AG08395 (cell line): ENCODE data around the gene MAP2K7.
"Not testable (repeated sequence)": the region's sequence is repeated elsewhere in the genome, so short reads cannot be mapped to it uniquely, and the experiment has no call there.

Experiments
- DNase-seq: peaks from one replicate; pipeline ENCODE4 v3.0.0; 2012; ENCODE audit warnings: mixed read lengths, low spot score

MAP2K7 gene

GRCh38 chr19:7931221-7932061, 27.8 kb downstream of the MAP2K7 start:
- DNase-seq = no peak

GRCh38 chr19:7932276-7932929, 28.7 kb downstream of the MAP2K7 start:
- no peak for DNase-seq

DNA sequence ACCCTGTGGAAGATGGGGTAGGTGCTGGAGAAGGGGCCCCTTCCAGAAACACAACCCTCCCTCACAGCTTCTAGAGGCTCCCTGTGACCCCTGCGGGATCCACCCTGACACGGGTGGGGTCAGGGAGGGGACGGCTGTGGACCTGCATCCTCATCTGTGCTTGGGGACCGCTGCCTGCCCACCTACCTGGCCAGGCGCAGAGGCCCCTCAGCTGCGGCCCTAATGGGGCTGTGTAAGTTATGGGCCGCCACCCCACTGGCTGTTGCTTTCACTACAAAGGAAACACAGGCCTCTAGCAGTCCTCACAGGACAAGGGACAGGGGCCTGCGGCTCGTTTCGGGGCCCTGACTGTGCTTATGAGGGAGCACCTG, 29.2 kb downstream of the MAP2K7 start:
- no peak for DNase-seq

DNA sequence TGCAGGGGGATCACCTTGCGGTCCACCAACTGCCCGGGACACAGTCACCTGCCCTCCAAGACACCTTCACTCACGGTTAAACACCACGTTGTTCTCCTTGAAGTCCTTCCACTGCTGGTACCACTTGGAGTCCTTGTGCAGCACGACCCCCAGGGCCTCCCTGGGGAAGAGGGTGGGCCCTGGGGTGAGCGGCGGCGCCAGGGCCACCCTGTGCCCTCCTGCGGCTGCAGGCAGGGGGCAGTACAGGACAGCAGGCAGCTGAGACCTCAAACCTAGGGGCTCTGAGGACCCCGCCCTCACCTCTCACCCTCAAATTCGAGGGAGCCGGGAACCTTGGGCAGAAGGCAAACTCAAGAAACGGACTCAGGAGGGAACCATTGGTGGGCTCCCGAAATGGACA, 29.7 kb downstream of the MAP2K7 start:
- no peak for DNase-seq

DNA sequence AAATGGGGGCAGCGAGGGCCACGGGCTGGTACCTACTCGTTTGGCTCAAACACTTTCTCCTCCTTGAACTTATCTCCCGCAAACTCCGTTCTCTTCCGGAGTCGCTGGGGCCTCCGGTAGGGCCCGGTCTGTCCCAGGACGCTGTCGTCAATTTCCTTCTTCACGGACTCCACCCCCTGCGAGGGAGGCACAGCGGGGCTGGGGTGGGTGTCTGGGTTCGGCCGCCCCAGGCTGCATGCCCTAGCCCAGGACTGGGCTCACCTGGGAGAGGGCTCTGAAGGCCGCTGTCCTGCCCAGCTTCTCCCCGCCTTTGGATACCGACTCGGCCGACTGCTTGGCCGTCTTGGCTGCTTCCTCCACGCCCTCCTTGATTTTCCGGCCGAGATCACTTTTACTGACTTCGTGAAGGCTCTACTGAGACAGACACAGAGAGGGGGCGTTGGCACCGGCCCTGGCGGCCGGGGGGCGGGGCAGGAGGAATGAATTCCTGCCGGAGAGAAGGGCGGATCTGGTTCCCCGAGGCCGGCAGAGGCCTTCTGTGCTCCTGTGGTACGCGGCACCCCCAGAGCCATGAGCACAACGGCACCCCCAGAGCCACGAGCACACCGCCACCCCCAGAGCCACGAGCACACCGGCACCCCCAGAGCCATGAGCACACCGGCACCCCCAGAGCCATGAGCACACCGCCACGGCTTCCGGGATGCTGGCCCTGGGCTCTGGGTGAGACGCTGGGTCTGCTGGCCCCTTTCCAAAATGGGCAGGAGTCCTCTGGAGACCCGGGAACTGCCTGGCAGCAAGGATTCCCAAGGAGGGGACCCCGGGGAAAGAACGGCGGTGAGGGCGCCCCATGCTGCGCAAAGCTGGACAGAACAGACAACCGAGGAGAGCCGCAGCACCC, 30.4 kb downstream of the MAP2K7 start:
- DNase-seq = no peak

- no peak for DNase-seq
These were observed 31.1 kb downstream of the MAP2K7 start for GRCh38 chr19:7934766-7935165.

DNA sequence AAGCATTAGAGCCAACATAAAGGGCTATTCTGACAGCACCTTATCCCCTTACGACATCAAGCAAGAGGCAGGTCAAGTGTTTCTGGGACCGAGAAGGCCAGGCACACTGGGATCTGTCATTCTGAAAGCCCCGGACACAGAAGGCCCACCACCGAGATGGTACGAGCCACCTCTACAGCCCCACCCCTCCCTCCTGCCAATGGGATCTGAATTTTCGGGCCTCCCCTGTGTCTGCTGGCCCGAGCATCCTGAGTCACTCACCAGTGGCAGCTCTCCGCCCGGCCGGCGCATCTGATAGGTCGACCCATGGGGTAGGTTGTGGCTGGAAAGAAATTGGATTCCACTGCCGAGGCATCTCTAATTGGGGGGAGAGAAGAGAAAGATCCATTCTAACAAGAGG, 37.2 kb downstream of the MAP2K7 start:
- DNase-seq = no peak

GRCh38 chr19:7941895-7942596, 38.4 kb downstream of the MAP2K7 start:
- no peak for DNase-seq

GRCh38 chr19:7942981-7943443, 39.3 kb downstream of the MAP2K7 start:
- DNase-seq = no peak

DNA sequence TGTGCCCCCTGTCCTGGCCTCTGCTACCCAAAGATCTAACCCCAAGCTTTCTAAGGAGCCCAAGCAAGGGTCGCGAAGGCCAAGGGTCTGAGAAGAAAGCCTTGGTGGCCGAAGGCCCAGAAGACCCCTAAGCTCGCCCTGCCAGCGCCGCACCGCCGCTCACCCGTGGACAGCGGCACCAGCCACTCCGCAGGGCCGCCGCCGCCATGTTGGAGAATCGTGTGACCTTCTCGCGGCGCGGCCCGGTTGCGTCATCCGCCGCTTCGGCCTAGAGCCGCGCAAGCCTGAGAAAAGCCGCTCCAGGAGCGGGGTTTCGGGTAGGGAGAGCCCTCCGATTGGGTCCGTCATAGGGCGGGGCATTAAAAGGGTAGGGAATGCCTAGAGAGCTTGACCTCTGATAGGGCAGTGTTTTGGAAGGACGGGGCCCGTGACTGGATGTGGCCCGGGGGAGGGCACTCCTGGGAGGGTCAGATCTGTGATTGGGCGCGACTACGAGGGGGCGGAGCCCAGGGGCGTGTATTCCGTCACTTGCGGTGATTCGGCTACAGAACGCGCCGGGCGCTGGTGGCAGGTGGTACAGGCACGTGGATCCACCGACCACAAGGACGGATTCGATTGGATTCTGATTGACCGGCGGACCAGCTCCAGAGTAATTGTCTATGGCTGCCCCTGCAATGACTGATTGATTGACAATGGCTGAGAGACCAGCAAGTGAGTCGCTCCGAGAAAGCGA, 39.9 kb downstream of the MAP2K7 start, which contains the start of gene TIMM44:
Gene TIMM44, minus strand, starts transcription at position 223 of the 733 bp plus-strand sequence. Its CDS starts 15 bp downstream, at position 208.
- peak; percentile 99 for DNase-seq

- DNase-seq = peak; percentile 85
These were observed 40.6 kb downstream of the MAP2K7 start for GRCh38 chr19:7944177-7944761.

GRCh38 chr19:7947939-7948338, 44.3 kb downstream of the MAP2K7 start:
- no peak for DNase-seq

DNA sequence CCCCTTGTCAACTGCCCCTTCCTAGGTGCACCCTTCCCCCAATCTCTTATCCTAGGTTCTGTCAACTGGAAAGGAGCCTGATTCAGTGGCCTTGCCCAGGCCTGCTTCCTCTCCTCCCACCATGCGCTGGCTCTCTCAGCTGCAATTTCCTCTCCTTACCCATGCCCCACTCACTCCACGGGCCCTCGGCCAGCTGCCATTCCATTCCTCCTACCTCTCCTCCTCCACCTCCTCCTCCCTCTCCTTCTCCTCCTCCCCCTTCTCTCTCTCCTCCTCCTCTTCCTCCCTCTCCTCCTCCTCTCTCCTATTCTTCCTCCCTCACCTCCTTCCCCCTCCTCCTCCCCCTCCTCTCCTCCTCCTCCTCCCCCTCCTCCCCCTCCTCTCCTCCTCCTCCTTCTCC, 49.4 kb downstream of the MAP2K7 start:
- peak; percentile 37 for DNase-seq

DNA sequence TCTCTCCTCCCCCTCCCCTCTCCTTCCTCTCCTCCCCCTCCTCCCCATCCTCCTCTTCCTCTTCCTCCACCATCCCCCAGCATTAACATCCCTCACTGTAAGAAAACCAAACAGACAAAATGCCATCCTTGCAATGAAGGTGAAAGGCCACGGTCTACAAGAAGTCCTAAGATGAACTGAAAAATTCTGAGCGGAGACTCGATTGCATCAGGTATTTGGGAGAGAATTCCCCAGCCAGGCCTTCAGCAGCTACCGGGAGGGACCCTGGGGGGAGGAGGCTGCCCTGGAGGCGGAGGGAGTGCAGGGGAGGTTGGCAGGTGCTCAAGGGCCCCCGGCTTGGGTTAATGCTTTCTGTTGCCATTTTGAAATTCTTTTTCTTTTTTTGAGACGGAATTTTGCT, 49.9 kb downstream of the MAP2K7 start:
- DNase-seq = no peak

DNA sequence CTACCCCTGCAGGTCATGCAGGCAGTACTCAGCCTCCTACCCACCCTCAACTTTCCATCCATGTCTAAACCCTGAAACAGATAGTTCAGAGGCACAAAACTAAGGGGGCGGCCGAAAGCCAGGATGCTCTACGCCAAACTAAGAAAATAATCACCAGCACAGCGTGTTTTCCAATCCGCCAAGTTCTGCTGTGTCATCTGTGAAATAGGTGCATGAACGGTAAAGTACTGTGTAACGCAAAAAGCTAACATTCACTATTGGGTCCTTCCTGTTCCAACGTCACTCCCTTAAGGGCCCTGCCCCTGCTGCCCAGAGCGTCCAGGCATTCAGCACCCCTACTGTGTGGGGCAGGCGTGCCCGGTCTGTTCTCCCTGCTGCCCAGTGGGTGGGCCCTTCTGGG, 52.0 kb downstream of the MAP2K7 start:
- DNase-seq = no peak

DNA sequence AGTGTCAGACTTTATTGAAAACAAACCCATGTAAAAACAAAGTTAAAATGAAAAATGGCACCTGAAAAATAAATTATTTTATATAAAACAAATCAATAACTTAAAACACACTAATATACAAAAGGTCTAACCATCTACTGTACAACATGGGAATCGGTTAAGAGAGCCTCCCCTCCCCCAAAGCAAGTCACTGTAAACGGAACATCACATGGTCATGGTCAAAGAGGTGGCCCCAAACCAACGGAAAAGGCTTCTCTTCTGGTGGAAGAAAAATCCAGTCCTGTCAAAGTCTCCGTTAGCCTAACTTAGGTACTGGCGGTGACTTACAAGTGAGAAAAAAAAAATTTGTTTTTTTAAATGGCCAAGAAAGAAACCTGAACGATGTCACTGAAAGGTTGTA, 55.5 kb downstream of the MAP2K7 start:
- DNase-seq = no peak

DNA sequence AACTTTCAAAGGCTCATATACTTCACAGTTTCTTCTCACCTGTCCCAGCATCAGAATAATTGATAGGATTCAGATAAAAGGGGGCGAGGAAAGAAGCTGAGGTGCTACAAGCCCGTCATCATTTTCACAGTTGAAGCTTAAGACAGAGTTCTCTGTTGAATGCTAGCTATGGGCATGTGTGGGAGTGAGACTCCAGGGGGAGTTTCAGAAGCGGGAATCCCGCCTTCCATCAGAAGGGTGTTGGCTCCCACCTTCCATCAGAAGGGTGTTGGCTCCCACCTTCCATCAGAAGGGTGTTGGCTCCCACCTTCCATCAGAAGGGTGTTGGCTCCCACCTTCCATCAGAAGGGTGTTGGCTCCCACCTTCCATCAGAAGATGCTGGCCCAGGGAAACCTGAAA, 57.4 kb downstream of the MAP2K7 start:
- not testable (repeated sequence) for DNase-seq

DNA sequence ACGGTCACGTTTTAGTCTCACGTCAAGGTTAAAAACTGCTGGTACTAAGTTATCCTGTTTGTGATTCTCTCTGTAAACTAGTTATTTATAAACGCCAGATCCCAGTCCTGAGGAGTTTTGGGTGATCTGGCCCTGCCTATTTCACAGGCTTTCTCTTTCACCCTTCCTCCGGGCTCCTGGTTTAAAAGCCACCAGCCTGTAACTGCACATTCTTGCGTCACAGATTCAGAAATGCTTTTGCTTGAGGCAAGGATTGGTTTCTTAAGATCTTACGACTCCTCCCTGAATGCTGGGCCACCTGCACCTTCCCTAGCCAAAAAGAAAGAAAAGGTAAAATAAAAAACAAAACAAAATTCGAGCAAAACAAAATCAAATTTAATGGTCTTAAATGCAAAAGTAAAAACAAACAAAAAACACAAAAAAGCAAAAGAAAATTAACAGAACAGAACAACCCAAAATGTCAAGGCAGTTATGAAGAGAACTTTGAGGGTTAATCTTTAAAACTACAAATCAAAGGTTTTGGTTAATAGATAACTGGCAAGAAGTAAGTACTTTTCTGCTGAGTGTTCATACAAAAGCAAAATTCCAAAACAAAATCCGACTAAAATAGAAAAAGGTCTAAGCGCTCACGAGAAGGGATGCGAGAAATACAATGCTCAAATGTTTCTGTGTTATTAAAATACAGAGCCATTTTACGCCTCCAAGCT, 58.4 kb downstream of the MAP2K7 start:
- no peak for DNase-seq

DNA sequence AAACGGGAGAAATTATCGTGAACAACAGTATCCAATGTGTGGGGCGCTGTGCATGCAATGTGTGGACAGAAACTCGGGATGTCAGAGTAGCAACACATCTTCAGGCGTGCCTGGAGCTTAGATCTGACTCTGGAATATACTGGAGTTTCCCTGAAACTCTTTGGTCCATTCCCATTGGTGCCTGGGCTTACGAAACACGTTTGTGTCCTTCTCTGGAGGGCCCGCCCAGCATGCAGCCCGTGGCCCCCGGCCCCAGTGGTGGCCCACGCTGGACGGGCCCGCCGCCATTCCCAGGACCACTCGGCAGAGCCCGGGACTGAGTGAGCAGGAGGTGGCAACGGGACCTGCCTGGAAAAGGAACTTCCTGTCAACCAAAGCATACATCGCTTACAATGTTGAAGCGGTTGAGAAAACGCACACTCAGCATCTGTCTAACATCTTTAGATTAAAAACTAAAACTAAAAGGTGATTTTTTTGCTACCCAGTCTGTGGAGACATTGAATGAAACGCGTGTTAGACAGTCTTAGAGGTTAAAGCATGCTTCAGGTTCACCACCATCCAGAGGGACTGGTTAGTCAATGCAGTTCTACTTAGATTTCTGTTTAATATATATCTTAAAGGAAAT, 59.1 kb downstream of the MAP2K7 start:
- DNase-seq = no peak

DNA sequence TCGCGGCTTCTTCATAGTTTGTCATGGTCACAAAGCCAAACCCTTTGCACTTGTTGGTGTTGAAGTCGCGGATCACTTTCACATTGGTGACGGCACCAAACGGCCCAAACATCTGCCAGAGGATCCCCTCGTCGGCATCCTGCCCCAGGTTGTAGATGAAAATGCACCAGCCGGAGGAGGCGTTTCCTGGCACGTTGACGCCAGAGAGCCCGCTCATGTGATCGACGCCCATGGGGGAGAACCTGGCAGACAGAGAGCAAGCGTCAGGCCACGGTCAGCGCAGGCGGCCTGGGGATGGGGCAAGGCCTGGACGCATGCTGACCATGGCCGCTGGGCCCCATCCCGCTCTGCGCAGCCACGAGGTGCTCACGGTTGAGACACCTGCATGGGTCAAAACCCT, 59.9 kb downstream of the MAP2K7 start:
- no peak for DNase-seq
